Smooth muscle cell (in vitro differentiated cells): Measurements from ENCODE around the gene FBLN2. TPM values are rescaled to one million over a fixed set of nuclear protein-coding genes. Genes with fewer than 3 reads are reported as not detected.

Source experiments
- DNase-seq: peaks from one replicate; lab custom pipeline; 2025; ENCODE audit not compliant: unreplicated experiment; lab: John Stamatoyannopoulos, UW
- H2AFZ ChIP-seq: fragments of 200-600 bp; sonication (generic); 2 replicates; pipeline ENCODE4 v1.6.0; 2016; ENCODE audit warnings: antibody characterized with exemption, low read depth, mild to moderate bottlenecking
- H3F3A ChIP-seq: fragments of 200-600 bp; sonication (generic); 2 replicates; pipeline ENCODE4 v1.6.0; 2017; ENCODE audit warnings: antibody characterized with exemption, low read depth
- H3K27ac ChIP-seq: fragments of 200-600 bp; sonication (generic); 2 replicates; pipeline ENCODE4 v1.5.1; 2016; ENCODE audit warnings: low read depth, mild to moderate bottlenecking
- H3K27me3 ChIP-seq: fragments of 200-600 bp; sonication (generic); 2 replicates; pipeline ENCODE4 v1.6.1; 2016; ENCODE audit warnings: low read depth, mild to moderate bottlenecking
- H3K36me3 ChIP-seq: fragments of 200-600 bp; sonication (generic); 2 replicates; pipeline ENCODE4 v1.5.1; 2016; ENCODE audit warnings: low read depth
- H3K4me1 ChIP-seq: fragments of 200-600 bp; sonication (generic); 2 replicates; pipeline ENCODE4 v1.5.1; 2016; ENCODE audit warnings: low read depth
- H3K4me2 ChIP-seq: fragments of 200-600 bp; sonication (generic); 2 replicates; pipeline ENCODE4 v1.6.0; 2016; ENCODE audit warnings: mild to moderate bottlenecking
- H3K4me3 ChIP-seq: fragments of 200-600 bp; sonication (generic); 2 replicates; pipeline ENCODE4 v1.5.1; 2016; ENCODE audit warnings: mild to moderate bottlenecking
- H3K79me2 ChIP-seq: fragments of 200-600 bp; sonication (generic); 2 replicates; pipeline ENCODE4 v1.6.0; 2016; ENCODE audit warnings: low read depth, mild to moderate bottlenecking
- H3K9ac ChIP-seq: fragments of 200-600 bp; sonication (generic); 2 replicates; pipeline ENCODE4 v1.6.0; 2016; ENCODE audit warnings: low read depth
- H3K9me3 ChIP-seq: fragments of 200-600 bp; sonication (generic); replicated peaks from 2 replicates; pipeline ENCODE4 v1.5.1; 2016; ENCODE audit warnings: low read depth
- H4K20me1 ChIP-seq: fragments of 200-600 bp; sonication (generic); 2 replicates; pipeline ENCODE4 v1.6.0; 2016; ENCODE audit warnings: low read depth
- WGBS: methylation state at CpG from one replicate; pipeline ENCODE4 v1.1.7; 2016; ENCODE audit warnings: low lambda C conversion rate; 5-methylcytosine and 5-hydroxymethylcytosine counted together
- polyA plus RNA-seq: library from polyadenylated mRNA; unstranded; fragments of >200 nt; fragmentation: Nextera tagmentation; extraction: Ambion mirVana; gene quantifications from 2 replicates; pipeline ENCODE4 v1.2.1, GENCODE V29; 2016
- total RNA-seq: library from RNA; depleted of rRNA; stranded (reverse); fragments of >200 nt; gene quantifications from 2 replicates; pipeline ENCODE4 v1.2.3, GENCODE V29; 2014
- TF ChIP-seq, protein P1 (sequence below): fragments of 200-600 bp; sonication (generic); IDR thresholded peaks from 2 replicates; pipeline ENCODE4 v1.5.1; 2017; ENCODE audit warnings: borderline replicate concordance, mild to moderate bottlenecking, antibody characterized with exemption; ENCODE audit not compliant: insufficient read depth, poor library complexity, severe bottlenecking

Gene FBLN2
- total and polyA plus RNA-seq, 2 experiments from 2014 or later, result 159 to 390 TPM

DNA sequence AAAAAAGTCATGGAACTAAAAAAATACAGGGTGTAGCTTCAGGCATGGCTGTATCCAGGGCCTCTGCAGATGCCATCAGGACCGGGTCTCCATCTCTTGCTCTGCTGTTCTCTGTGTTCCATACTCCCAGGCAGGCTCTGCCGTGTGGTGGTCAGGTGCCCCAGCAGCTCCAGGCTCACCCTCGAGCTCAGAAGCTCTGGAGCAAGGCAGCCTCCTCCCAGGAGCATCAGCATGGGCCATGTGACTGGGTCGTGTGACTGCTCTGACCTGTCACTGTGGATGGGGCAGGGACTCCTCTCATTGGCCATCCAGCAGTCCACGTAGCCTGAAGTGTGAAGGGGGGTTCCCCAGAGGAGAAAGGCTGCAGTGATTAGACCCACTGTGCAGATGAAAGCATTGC, 8.5 kb downstream of the FBLN2 start:
- Histone ChIP-seq H3K9me3 (no peaks in the 10 kb centered on the region), H3K4me3 (no peak overlapping the region), H3K9ac (no peak overlapping the region), H3K27ac (no peak overlapping the region), H2AFZ (no peak overlapping the region), H3K27me3 (no peaks in the 10 kb centered on the region), H3K4me2 (no peak overlapping the region), H3K4me1 (peaks cover 4% of the 10 kb centered on the region), H3F3A (peaks cover 6% of the 10 kb centered on the region), H4K20me1 (peaks cover 62% of the 10 kb centered on the region), H3K36me3 (no peaks in the 10 kb centered on the region), H3K79me2 (peaks cover 85% of the 10 kb centered on the region)
- no peak for DNase-seq
- TF ChIP-seq, protein P1, sequence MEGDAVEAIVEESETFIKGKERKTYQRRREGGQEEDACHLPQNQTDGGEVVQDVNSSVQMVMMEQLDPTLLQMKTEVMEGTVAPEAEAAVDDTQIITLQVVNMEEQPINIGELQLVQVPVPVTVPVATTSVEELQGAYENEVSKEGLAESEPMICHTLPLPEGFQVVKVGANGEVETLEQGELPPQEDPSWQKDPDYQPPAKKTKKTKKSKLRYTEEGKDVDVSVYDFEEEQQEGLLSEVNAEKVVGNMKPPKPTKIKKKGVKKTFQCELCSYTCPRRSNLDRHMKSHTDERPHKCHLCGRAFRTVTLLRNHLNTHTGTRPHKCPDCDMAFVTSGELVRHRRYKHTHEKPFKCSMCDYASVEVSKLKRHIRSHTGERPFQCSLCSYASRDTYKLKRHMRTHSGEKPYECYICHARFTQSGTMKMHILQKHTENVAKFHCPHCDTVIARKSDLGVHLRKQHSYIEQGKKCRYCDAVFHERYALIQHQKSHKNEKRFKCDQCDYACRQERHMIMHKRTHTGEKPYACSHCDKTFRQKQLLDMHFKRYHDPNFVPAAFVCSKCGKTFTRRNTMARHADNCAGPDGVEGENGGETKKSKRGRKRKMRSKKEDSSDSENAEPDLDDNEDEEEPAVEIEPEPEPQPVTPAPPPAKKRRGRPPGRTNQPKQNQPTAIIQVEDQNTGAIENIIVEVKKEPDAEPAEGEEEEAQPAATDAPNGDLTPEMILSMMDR, result no peak
- 86% methylated on average over 5 of the region's 5 CpGs for WGBS

DNA sequence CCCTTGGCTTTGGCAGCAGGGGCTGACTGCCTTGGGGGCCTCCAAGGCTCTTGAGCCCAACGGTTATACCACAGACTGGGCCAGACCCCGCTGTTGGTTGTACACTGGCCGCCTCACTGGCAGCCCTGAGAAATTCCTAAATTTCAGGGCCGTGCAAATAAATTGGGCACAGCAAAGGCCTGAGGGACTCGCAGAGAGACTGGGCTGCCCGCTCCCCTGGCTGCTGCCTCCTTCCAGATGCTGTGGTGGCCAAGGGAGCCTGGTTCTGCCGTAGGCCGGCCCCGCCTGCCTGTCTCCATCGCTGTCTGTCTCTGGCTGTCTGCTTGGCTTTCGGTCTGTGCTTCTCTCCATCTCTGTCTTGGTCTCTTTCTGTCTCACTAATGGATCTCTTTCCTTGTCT, 9.0 kb downstream of the FBLN2 start:
- Histone ChIP-seq H3F3A (peaks cover 6% of the 10 kb centered on the region), H2AFZ (no peak overlapping the region), H3K79me2 (peaks cover 85% of the 10 kb centered on the region), H3K4me1 (peaks cover 4% of the 10 kb centered on the region), H4K20me1 (peaks cover 62% of the 10 kb centered on the region), H3K4me3 (no peak overlapping the region), H3K27me3 (no peaks in the 10 kb centered on the region), H3K9me3 (no peaks in the 10 kb centered on the region), H3K4me2 (no peak overlapping the region), H3K9ac (no peak overlapping the region), H3K36me3 (no peaks in the 10 kb centered on the region), H3K27ac (no peak overlapping the region)
- DNase-seq, result no peak
- TF ChIP-seq, protein P1, result no peak
- 97% methylated on average over 11 of the region's 11 CpGs for WGBS

DNA sequence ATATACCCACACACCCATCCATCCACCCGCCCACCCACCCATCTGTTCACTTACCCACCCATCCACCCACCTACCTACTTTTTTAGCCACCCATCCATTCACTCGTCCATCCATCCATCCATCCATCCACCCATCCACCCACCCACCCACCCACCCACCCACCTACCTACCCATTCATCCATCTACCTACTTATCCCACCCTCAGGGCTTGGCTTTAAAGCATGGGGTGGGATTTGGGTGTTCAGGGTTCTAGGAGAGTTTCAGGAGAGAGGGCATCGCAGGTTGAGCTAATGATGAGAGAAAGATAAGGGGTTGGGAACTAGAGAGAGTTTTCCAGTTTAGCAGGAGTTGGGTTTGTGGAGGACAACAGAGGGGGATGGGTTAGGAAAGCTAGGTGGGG, 9.7 kb downstream of the FBLN2 start:
- TF ChIP-seq, protein P1, result no peak
- Histone ChIP-seq H3K4me2 (no peak overlapping the region), H3K4me3 (no peak overlapping the region)

DNA sequence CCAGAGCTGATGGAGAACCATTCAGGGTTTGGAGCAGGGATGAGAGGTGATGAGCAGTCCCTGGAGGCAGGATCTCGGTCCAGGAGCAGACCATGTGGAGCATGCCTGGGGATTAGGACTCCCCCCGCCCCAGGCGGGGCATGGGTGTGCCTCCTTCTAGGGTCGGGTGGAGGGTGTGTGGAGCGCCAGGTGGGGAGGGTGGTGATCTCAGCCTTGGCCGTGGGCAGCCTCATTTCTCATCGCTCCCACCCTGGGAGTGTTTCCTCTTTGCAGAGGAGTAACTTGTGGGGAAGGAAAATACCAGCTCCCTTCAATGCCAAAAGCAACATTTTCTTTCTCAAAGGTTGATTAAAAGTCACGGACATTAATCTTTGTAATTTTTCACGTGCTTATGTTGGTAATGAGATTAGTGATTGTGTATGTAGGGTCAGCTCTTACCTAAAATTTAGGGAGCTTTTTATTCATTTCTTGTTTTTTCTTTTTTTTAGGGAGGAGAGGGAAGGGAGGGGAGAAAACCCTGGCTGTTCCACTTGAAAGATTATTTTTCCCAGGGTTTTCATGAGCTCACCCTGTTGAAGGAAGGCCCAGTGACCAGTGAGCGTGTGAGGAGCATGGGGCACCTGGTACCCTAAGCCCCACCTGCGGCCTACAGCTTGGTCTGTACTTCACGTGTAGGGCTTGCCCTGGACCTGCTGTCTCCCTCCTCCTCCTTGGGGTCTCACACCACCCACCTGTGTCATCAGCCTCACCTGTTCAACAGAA, 11.0 kb downstream of the FBLN2 start:
- H4K20me1 ChIP-seq, result peaks cover 74% of the 10 kb centered on the region
- peaks cover 85% of the 10 kb centered on the region for H3K79me2 ChIP-seq
- H3K4me2 ChIP-seq, result no peak overlapping the region
- WGBS, result 83% methylated on average over 12 of the region's 12 CpGs
- no peak overlapping the region for H2AFZ ChIP-seq
- H3K27me3 ChIP-seq, result no peaks in the 10 kb centered on the region
- H3K36me3 ChIP-seq, result no peaks in the 10 kb centered on the region
- no peak overlapping the region for H3K9ac ChIP-seq
- no peak for DNase-seq
- H3K4me3 ChIP-seq, result no peak overlapping the region
- H3K4me1 ChIP-seq, result peaks cover 4% of the 10 kb centered on the region
- H3K9me3 ChIP-seq, result no peaks in the 10 kb centered on the region
- TF ChIP-seq, protein P1, result no peak
- H3F3A ChIP-seq, result peaks cover 6% of the 10 kb centered on the region
- H3K27ac ChIP-seq, result no peak overlapping the region

More for the DNA sequence above, 9.7 kb downstream of the FBLN2 start:
- Histone ChIP-seq H3K79me2 (peaks cover 85% of the 10 kb centered on the region), H3K9me3 (no peaks in the 10 kb centered on the region), H3K4me1 (peaks cover 4% of the 10 kb centered on the region), H3K9ac (no peak overlapping the region), H3K36me3 (no peaks in the 10 kb centered on the region), H3K27me3 (no peaks in the 10 kb centered on the region), H2AFZ (no peak overlapping the region), H3K27ac (no peak overlapping the region), H3F3A (peaks cover 6% of the 10 kb centered on the region), H4K20me1 (peaks cover 62% of the 10 kb centered on the region)
- WGBS, result 80% methylated on average over 2 of the region's 3 CpGs
- no peak for DNase-seq
